NB4 (cell line): ENCODE data around the gene CHCHD6.

Experiments used
- CTCF ChIP-seq: IDR thresholded peaks from one replicate; pipeline ENCODE4 v1.5.1; 2012; ENCODE audit warnings: low read depth, low read length
- MAX ChIP-seq: IDR thresholded peaks from 2 replicates; pipeline ENCODE4 v1.6.1; 2011; ENCODE audit warnings: low read depth, low read length
- MYC ChIP-seq: IDR thresholded peaks from 2 replicates; pipeline ENCODE4 v1.6.1; 2011; ENCODE audit warnings: low read depth, low read length
- POLR2A ChIP-seq: IDR thresholded peaks from 2 replicates; pipeline ENCODE4 v1.6.1; 2011; ENCODE audit warnings: mild to moderate bottlenecking; ENCODE audit not compliant: insufficient read length; ENCODE audit errors: extremely low read depth

- TF ChIP-seq CTCF: no peak
- no peak for TF ChIP-seq POLR2A
- TF ChIP-seq MYC: no peak
- no peak for TF ChIP-seq MAX
These were observed 258.7 kb downstream of the CHCHD6 start for GRCh38 chr3:126962756-126963155.
